Thyroid gland (tissue), 4 donors: ENCODE data around the gene SCGN.

ENCODE experiments used
- CTCF ChIP-seq, 6 experiments: fragments of 200-600 bp in 3 of 6; fragments of 450-650 bp in 3 of 6; sonication (generic) in 3 of 6; IDR thresholded peaks; one replicate each; pipeline ENCODE4 v1.5.1; 2016 to 2019; ENCODE audit warnings: antibody characterized with exemption in 6 of 6, mild to moderate bottlenecking in 2 of 6, inconsistent platforms in 1 of 6, moderate library complexity in 1 of 6
- POLR2A ChIP-seq, 2 donors: fragments of 450-650 bp; IDR thresholded peaks; one replicate each; pipeline ENCODE4 v1.6.1; 2017; ENCODE audit warnings: antibody characterized with exemption in 2 of 2, mild to moderate bottlenecking in 2 of 2, moderate library complexity in 1 of 2

- TF ChIP-seq CTCF (IDR thresholded peaks at IDR 0.05), result no peak
- TF ChIP-seq POLR2A (IDR thresholded peaks at IDR 0.05), result no peak
Measured at GRCh38 chr6:25675167-25675566, 23.2 kb downstream of the SCGN start.
